Activated CD4-positive, CD25-positive, alpha-beta regulatory T cell treated with anti-CD3 and anti-CD28 coated beads, Interleukin-2, amount 50 U/mL, for 24 hours (primary cell): ENCODE measurements around the gene DTX3L.
"Not testable (repeated sequence)": the region's sequence is repeated elsewhere in the genome, so short reads cannot be mapped to it uniquely, and the experiment has no call there.

Experiments used
- ATAC-seq, 2 donors: fragments of 150-1000 bp; cut with Tn5 transposase; one replicate each; pipeline ENCODE4 v1.10.0; 2021; ENCODE audit warnings: mild to moderate bottlenecking in 1 of 2, moderate library complexity in 1 of 2

DTX3L gene

GRCh38 chr3:122562923-122563716 is 1.0 kb upstream of the DTX3L start:
- ATAC-seq, result no peak

DNA sequence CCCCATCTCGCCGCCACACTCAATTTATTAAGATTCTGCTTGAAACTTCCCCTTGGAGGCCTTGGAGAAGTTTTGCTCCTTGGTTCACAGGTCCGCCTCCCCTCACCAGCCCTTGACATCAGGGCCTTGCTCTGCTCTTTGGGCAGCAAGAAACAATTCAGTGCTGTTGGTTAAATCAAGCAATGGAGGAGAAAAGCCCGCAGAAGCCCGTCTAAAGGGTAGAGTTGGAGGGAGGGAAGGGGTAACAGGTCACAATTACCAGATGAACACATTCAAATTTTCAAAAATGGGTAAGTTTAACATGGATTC is 467 bp upstream of the DTX3L start:
- peak in 1 of 2 donors; percentile 0 for ATAC-seq

- ATAC-seq, result not testable (repeated sequence)
Measured at GRCh38 chr3:122568131-122568530, 4.0 kb downstream of the DTX3L start.

GRCh38 chr3:122568755-122569154 is 4.6 kb downstream of the DTX3L start:
- ATAC-seq, result no peak

DNA sequence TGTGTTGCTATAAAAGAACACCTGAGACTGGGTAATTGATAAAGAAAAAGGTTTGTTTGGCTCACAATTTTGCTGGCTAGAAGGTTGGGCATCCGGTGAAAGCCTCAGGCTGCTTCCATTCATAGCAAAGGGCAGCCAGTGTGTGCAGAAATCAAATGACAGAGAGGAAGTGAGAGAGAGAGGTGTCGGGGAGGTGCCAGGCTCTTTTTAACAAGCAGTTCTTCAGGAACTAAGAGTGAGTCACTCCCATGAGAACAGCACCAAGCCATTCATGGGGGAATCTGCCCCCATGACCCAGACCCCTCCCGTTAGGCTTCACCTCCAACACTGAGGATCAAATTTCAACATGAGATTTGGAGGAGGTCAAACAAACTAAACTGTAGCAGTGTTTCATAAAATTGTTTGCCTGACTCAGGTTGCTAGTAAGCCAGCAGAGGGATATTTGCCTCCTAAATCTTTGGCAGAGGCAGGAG is 8.8 kb downstream of the DTX3L start:
- ATAC-seq, result peak in 1 of 2 donors; percentile 8

GRCh38 chr3:122576174-122576940 is 12.2 kb downstream of the DTX3L start:
- ATAC-seq, result peak; percentile 82 to 86

GRCh38 chr3:122577409-122578031 is 13.4 kb downstream of the DTX3L start, which contains the start of gene PARP15:
Gene PARP15 (plus strand): TSS chr3:122577650. CDS start chr3:122577668, 18 bp downstream.
- no peak for ATAC-seq

GRCh38 chr3:122578069-122578740 is 14.1 kb downstream of the DTX3L start:
- peak; percentile 35 to 45 for ATAC-seq

GRCh38 chr3:122580470-122580869 is 16.3 kb downstream of the DTX3L start:
- ATAC-seq, result no peak

DNA sequence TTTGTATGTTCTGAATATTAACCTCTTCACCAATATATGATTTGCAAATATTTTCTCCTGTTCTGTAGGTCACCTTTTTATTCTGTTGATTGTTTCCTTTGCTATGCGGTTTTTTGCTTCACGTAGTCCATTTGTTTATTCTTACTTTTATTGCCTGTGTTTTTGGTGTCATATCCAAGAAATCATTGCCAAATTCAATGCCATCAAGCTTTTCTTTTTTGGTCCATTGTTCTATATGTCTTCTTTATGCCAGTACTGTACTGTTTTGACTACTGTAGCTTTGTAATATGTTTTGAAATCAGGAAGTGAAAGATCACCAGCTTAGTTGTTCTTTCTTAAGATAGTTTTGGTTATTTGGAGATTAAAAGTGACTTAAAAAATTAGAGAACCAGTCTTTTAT is 17.5 kb downstream of the DTX3L start:
- ATAC-seq, result no peak

GRCh38 chr3:122582390-122582789 is 18.3 kb downstream of the DTX3L start:
- no peak for ATAC-seq

GRCh38 chr3:122586098-122586497 is 22.0 kb downstream of the DTX3L start:
- ATAC-seq, result peak; percentile 67 to 71

- peak in 1 of 2 donors; percentile 62 for ATAC-seq
Measured at GRCh38 chr3:122586773-122587485, 22.8 kb downstream of the DTX3L start.

GRCh38 chr3:122587572-122587971 is 23.4 kb downstream of the DTX3L start:
- no peak for ATAC-seq

- ATAC-seq, result peak in 1 of 2 donors; percentile 21
Measured at GRCh38 chr3:122589297-122589696, 25.2 kb downstream of the DTX3L start.

DNA sequence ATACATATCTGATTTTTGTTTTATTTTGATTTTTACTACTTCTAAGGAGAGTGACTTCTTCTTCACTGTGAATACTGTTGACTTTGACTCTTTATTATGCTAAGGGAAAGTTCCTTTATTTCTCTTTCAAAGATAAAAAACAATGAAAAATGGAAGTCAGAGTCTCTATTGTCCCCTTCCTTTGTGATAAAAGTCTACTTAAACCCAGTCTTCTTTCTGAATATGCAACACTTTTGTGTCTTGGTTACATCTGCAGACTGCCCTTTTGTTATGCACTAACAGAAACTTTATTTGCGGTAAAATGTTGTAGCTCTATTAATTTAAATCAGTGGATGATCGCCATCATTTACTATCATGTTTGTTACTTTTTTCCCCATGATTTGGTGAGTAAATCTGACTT is 26.5 kb downstream of the DTX3L start:
- no peak for ATAC-seq

GRCh38 chr3:122594025-122594424 is 29.9 kb downstream of the DTX3L start:
- ATAC-seq, result no peak

GRCh38 chr3:122598151-122598550 is 34.0 kb downstream of the DTX3L start:
- ATAC-seq, result no peak

DNA sequence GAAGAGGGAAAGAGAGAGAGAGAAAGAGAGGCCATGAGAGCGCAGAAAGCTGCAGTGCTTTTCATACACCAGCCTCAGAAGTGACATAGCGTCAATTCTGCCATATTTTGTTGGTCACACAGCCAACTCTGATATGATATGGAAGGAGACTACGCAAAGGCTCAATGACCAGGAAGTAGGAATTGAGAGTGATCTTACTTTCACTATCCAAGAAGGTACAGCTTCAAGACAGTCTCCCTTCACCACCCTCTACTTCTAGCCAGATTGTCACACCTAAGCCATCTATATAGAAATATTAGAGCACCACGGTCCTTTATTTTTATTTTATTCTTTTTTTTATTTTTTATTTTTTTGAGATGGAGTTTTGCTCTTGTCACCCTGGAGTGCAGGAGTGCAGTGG is 34.4 kb downstream of the DTX3L start:
- ATAC-seq, result no peak

- no peak for ATAC-seq
Measured at GRCh38 chr3:122602011-122602710, 38.0 kb downstream of the DTX3L start.

GRCh38 chr3:122603056-122603455 is 38.9 kb downstream of the DTX3L start:
- ATAC-seq, result no peak

DNA sequence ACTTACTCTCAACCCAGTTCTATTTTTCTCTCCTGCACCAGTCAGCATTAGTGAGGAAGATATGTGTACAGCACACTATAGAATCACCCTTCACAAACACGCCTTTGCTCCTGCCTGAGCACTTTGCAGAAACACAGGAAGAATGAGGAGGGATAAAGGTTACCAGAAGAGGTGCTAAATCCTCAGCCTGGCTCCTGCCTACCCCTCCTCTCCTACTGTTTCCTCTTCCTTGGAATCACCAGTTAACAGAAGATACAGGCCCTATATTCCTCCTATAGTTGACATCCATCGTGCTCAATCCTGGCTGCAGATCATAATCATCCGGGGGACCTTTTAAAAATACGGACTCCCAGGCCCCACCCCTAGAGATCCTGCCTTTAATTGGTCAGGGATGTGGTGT is 42.2 kb downstream of the DTX3L start:
- no peak for ATAC-seq
